NOMO-1 (cell line): ENCODE measurements around the gene C1orf174.

Experiments
- DNase-seq, 2 experiments: peaks; one replicate each; lab custom pipeline; 2025; ENCODE audit not compliant: unreplicated experiment in 2 of 2; lab: John Stamatoyannopoulos, UW

Gene C1orf174

DNA sequence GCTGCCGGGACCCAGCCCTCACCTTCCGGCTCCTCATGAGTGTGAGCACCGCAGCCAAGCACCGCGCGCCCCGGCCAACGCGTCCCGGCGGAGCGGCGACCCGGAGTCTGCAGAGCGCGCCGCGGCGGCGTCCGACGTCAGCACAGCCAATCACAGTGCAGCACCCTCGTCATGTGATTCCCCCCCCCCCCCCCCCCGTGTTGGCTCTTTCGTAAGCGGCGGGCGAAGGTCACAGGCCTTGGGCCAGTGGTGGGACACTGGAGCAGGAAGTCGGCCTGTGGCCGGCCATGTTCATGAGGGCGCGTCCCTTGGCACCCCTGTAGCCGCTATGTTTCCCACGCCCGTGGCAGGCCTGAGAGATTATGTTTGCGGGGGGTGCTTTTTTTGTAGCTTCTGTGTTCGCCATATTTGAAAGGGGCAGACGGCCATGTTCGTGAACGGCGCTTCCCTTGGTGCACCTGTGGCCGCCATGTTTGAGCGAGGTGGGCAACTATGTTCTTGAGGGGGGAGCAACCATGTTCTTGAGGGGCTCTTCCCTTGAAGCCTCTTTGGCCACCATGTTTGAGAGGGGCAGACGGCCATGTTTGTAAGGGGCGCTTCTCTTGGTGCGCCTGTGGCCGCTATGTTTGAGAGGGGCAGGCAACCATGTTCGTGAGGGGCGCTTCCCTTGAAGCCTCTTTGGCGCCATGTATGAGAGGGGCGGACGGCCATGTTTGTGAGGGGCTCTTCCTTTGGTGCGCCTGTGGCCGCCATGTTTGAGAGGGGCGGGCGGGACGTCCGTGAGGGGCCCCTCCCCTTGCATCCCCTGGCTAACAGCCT lies at the start of gene C1orf174:
C1orf174 (minus strand) TSS at position 123 of the 819 bp plus-strand sequence; CDS start at position 37, 86 bp downstream.
- peak; percentile 96 to 97 for DNase-seq

DNA sequence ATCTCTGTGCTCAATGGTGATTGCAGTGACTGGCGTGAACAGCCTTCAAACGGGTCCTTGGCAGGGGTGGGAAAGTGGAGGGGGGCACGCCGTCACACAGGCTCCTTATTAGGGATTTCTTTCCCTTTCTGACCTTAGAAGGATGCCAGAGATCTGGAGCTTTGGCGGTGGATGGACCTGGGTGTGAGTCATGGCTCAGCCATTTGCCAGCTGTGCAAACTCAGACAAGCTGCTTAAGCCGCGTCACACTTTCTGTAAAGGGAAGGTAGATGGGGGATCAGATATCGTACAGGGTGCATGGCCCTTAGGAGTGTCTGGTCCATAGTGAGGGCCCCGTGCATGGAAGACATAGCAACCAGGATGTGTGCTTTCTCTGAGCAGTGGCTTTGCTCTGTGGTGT lies 48.3 kb upstream of the C1orf174 start:
- no peak for DNase-seq

DNA sequence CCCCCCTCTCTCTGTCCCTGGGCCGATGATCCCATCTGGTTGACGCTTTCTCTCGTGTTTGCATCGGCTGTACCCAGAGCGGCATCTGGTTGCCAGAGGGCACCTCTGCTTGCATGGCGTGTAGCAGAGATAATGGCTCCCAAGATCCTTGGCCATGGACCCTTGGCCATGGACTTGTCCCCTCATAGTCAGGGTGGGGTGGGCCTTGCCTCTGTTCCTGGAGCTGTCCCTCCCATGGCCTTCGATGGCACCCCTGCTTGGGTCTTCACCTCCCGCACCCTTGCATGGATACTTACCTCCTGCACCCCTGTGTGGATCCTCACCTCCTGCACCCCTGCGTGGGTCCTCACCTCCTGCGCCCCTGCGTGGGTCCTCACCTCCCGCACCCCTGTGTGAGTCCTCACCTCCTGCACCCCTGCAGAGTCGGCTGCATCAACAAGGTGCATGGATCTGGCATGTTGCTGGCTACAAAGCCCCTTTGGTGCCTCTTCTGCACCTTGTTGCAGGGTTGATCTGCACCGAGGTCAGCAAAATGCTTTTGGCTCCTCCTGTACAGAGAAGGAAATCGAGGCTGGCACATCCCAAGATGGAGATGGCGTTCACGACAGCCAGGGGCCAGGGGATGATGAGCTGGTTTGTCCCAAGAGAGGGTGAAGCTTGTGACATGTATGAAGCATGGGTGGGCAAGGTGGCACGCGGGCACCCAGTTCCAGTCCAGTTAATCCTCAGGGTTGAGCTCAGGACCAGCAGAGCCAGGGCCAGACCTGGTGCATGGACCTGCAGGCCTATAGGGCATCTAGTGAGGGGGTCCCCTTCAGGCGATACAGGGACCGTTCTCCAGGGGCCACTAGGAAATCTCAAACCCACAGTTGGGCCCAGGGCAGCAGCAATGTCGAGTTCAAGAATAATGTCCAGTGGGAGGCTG lies 46.1 kb upstream of the C1orf174 start:
- no peak for DNase-seq

DNA sequence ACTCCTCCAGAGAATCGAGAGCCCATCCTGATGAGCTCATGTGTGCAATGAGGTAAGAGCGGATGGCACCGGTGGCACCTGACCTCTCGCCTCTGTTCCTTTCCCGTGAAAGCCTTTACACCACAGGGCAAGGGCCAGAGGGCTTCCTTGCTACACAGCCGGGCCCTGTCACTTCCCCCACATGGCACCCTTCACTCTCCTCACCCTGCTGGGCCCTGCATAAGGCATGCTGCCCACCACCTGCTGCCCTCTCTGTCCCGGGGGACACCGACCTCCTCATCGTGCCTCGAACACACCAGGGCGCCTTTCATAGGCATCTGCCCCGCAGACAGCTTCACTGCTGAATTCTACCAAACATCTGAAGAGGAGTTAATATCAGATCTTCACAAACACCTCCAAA lies 45.1 kb upstream of the C1orf174 start:
- no peak for DNase-seq

DNA sequence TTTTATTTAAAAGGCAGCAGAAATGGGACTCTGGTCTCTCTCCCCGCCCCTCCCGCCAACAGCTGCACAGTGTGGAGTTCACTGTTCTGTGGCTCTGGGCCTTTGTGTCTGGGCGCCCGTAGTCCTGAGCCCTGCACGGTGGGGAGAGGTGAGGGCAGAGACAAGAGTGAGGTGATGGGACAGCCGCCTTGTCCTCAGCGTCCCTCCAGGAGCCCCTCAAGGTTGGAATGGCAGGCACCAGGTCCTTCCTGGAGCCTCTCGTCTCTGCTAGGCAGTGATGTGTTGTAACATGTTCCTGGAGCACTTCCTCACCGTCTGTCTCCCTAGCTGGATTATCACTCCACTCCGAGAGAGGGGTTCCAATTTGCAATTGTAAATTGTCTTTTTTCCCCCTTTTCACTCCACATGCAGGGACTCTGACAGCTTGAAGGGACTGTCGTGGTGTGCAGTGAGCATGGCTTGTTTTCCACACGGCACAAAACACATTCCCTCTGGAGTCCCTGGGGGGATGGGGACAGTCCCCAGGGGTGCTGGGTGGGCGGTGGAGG lies 44.6 kb upstream of the C1orf174 start:
- DNase-seq: no peak

DNA sequence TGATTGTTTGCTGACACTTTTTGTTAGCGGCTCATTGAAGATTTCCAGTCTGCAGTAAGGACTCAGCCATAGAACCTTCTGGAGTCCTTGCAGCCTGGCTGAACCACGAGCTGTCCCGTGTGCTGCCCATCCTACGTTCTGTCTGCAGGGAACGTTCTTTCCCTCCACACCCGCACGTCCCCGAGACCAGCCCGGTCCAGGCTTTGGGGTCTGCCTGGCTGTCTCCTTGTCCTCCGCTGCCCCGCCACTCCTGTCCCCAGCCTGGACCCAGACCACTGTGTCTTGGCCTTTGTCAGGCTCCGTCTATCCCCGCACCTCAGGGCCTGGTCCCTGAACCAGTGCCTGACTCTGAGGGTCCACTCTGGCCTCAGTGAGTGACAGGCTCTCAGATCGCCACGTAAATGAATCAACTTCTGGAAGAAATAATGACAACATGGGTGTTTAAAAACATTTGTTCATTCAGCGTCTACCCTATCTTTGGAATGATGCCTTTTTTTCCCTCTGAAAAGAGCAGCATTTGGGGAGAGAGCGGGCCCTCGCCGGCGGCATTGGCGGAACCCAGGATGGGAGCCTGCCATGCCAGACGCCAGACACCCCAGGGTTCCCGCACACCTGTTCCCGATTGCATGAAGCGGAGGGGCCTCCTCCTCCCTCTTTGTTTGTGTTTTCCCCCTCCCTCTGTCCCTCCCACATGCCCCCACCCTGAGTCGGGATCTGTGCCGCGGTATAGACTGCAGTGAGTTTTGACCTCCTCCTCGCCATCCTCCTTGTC lies 43.9 kb upstream of the C1orf174 start:
- DNase-seq: no peak

DNA sequence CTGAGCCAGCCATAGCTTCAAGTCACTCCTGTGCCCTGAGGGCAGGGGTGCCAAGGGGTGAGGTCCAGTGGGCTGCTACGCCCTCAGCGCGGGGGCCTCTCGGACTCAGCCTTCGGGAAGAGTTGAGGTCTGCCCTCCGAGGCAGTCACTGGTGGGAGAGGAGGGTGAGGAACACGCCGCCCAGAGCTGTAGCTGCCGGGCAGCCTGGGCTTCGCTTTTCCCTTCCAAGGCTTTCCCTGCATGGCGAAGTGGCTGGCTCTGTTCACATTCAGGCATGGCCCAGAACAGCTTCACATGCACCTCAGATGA lies 43.0 kb upstream of the C1orf174 start:
- no peak for DNase-seq

DNA sequence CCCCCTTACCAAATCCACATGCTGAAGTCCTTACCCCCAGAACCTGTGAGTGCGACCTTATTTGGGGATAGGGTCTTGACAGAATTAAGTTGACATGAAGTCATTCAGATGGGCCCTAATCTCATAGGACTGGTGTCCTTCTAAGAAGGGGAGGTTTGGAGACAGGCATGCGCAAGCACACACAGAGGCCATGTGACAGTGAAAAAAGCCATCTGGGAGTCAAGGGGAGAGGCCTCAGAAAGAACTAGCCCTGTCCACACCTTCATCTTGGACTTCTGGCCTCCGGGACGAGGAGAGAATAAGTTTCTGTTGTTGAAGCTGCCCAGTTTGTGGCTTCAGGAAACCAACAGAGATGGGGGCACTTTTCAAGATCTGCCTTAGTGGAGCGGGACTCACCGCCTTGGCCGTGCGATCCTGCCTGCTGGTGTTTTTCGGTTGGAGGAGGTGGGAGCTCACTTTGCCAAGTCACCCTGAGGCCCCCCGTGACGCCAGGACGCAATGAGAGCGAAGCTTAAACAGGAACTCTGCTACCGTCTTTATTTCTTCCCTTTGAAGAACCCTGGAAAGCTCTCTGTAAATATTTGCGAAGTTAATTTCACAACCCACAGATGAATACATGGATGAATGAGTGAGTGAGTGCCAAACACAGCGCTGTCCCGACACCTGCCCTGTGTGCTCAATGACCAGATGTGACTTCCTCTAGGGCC lies 42.5 kb upstream of the C1orf174 start:
- DNase-seq: no peak

DNA sequence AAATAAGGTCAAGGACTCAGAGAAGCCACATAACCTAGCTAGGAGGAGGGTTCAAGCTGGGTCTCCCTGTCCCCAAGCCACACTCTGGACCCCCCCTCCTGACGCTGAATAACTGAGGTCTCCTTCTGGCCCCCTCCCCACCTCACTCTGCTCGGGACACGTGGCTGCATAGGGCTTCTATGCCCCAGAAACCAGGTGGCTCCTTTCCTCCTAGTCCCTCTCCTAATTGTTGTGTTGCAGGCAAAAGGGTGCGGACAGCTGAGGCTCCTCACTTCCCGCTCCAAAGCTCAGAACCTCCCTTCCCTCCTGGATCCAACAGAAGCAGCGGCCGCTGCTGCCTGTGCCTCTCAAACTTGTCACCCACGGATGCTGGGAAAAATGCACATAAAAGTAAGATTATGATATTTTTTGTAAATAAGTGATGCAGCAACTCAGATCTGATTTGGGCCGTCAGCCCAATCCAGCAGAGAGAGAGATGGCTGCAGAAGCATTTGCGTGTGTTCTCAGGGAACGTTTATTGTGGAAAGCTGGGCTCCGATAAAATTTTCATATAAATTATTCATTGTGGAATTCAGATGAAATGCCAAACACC lies 40.8 kb upstream of the C1orf174 start:
- DNase-seq: no peak

DNA sequence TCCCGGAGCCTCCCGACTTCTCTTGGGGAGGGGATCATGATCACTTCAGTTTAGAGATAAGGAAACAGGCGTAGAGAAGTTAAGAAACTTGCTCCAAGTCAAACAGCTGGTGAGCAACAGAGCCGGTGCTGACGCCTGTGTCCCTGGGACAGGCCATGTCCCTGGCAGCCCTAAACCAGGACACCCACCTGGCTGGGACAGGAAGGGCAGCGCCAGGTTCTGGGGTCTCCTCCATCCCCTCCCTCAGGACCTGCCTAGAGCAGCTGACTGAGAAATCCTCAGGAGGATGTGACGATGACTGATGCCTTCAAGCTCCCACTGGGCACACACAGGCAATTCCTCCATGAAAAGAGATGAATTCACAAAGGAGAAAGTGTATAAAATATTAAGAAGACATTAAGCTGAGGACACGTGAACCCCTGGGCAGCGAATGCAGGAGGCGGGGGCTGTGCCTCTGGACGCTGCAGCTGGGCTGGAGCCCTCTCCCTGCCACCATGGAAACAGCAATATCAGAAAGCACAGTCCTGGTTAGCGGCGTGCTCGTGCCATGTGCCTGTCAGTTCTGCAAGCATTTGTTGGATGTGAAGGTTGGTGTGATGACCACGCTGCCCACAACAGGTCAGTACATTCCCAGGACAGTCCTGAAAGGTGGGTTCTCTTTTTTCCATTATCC lies 40.1 kb upstream of the C1orf174 start:
- DNase-seq: no peak

DNA sequence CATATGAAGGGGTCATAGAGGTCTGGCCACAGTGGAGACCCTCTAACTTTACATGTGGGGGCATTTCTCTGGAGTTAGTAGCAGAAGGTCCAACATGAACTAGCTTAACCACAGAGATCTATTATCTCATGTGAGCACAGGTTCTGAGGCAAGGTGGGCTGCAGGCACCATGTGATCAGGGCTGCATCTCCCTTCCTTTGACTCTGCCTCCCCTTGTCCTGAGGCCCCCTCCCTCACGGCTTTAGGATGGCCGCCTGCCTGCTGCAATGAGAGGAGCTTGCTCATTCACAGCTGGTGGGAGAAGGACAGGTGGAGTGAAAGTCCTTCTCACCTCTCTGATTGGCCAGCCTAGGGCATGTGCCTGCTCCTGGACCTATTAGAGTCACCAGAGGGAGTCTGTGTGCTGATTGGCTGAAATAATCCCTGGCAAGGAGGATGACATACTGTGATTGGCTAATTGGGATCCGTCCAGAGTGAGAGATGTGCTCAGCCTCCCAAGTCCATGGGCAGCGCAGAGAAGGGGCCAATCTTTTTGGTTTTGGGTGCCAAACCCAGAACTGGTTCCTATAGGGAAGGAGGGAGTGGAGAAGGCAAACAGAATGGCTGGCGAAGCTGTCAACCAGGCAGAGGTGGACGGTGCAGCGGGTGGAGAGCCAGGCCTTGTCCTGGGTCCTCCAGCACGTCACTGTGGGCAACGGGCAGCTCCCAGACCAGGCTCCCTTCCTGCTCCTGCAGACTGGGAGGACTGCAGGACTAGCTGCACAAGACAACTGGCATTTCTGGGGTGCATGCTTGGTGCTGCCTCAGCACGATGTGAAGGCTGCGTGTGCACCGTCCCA lies 39.4 kb upstream of the C1orf174 start:
- DNase-seq: no peak

DNA sequence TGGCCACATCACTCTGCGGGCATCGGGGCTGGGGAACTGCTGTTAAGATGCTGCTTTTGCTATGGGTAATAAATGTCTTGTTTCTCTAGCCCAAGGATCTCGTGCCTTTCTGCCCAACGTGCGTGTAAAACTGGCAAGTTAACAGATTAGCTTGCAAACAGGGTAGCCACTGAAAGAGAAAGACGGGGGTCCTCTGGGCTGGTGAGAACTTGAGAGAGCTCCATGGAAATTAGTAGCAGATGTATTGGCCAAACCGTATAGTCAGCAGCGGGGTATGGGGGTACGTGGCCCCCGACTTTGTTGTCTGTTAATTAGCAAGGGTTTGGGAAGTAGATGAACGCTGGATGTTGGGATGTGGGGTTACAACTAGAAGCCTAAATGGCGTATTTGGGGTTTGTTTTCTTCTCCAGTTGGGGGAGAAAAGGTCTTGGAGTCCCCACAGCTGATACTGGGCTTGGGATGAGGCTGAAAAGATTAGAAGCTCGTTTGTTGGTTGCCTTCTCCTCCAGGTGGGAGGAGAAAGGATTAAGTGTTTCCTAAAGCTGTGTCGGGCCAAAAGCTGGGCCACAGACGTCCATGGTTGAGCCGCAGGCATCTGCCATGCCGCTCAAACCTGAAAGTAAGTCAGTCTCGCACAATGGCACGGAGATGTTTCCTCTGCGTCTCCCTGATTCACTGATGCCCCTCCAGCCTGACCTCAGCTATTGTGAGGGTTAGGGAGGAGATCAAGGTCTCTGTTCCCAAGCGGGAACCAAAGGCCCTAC lies 32.3 kb upstream of the C1orf174 start:
- no peak for DNase-seq

DNA sequence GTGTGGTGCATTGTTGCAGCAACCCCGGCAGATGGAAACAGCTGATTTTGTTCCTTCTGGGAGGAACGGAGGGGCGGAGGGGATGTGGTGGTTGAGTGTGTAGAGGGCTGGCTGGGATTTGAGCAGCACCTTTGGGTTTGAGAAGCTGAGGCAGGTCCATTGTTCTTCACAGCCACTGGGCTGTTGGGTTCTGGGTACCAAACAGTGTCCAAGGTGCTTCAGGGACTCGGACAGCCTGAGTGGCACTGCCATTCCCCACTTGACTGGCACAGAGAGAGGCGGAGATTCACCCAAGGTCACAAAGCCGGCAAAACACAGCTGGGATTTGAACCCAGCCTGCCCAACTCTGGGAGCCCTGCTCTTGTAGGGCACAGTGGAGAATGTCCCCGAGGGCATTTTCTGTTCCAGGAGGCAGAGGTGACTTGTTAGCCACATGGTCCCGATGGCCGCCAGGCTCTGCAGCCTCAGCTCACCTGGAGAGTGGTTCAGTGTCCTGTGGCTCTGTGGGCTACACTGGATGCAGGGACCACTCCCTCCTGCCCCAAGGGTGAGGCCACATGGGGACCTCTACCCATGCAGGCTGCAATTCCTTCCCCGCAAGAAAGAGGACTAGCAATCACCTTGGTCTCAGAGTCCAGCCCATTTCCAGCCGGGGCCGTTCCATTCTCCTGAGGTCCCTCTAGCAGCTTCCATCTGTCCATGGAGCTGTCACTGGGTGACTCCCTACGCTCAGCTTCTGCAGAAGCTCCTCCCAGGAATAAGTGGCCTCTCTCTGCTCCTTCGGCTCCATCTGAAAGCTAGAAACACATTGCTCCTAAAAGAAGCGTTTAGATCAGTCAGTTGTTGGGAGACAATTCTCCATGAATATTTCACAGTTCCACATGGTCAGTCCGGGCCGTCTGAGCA lies 31.2 kb upstream of the C1orf174 start:
- DNase-seq: no peak

DNA sequence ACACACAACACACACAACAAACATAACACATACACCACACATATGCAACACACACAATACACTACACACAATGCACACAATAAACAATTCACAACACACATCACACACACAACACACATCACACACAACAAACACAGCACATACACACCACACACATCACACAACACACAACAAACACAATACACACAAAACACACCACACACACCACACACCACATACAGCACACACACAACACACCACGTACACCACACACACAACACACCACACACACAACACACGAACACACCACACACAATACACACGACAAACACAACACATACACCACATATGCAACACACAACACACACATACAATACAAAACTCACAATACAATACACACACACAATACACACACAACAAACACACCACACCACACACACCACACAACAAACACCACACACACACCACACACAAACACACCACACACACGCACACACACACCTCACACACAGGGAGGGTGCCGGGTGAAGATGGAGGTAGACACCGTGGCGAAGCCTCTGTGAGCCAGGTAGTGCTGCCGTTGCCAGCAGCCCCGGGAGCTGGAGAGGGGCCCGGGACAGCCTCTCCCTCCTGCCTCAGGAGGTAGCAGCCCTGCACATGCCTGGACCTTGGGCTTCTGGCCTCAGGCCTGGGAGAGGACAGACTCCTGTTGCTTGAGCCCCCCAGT lies 30.4 kb upstream of the C1orf174 start:
- no peak for DNase-seq

DNA sequence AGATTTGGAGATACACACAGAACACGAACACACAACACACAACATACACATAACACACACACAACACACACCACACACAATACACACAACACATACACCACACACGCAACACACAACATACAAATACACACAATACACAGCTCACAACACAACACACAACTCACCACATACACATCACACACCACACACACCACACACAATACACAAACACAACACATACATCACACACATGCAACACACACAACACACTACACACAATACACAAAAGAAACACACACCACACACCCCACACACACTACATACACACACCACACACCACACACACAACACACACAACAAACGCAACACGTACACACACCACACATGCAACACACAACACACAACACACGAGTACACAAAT lies 29.1 kb upstream of the C1orf174 start:
- DNase-seq: no peak

DNA sequence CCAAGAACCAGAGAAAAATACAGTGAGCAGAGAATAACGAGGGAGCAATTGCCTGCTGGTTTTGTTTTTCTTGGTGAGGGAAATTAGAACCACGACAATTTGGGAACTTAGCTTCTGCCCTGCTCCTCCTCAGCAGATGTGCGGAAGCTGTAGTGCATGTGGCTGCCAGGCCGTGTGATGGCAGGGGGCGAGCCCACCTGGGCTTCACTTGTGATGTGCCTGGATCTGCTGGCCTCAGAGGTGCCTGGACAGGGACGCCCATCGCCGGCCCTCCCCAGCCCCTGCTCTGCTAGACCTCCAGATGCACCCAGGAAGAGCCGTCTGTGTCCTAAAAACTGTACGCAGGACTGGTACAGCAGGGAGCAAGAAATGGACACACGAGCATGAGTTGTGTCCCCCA lies 28.5 kb upstream of the C1orf174 start:
- DNase-seq: no peak
